Activated gamma-delta T cell (primary cell): ENCODE data around the gene RAD51B.

Source experiments
- DNase-seq: peaks from one replicate; lab custom pipeline; 2025; lab: John Stamatoyannopoulos, UW

The RAD51B gene

DNA sequence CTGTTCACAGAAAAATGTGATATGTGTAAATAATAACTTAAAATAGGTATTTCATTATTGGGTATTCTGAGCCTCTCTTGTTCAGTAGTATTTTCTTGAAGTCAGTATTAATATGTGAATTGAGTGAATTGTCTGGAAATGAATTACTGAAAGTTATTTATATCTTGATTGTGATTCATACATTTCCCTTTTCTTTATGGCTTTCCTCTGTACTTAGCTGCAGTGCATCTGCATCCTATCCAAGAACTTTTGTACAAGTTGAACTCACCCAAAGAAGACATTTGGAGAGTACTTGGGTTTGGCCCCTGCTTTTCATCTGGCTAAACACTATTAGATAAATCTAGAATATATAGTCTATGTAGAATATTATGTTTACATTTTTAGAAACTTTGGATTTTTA, 326.0 kb downstream of the RAD51B start:
- no peak for DNase-seq

DNA sequence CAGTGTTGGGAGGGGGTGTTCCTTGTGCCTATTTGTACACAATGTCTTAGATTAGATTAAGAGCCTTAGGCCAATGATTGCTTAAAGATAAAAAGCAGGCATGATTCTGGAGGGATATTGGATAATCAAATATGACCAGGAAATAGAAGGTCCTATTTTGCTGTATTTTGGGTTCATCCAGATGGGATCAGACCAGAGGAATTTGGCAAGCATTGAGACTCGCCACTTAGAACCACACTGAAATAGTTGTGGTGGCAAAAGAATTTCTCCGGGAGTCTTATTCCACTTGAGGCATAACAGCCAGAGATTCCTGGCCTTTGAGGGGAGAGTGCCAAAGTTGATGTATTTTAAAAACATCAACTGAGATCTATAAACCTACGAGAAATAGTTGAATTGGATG, 327.2 kb downstream of the RAD51B start:
- DNase-seq, result no peak

DNA sequence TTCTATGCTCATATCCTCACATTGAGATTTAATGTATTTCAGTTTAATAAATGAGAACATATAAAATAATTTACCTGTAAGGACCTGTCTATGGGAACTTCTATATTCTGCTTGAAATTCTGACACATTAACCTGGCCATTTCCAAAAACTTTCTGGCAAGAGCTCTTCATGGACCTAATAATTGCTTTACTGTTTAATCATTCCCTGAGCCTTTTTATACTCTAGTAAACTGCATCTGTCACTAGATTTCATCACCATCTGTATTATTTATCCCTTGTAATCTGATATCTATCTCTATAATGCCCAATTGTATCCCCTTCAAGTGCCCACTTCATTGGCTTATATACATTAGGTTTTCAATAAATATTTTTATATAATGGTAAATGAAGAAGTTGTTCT, 327.7 kb downstream of the RAD51B start:
- no peak for DNase-seq

DNA sequence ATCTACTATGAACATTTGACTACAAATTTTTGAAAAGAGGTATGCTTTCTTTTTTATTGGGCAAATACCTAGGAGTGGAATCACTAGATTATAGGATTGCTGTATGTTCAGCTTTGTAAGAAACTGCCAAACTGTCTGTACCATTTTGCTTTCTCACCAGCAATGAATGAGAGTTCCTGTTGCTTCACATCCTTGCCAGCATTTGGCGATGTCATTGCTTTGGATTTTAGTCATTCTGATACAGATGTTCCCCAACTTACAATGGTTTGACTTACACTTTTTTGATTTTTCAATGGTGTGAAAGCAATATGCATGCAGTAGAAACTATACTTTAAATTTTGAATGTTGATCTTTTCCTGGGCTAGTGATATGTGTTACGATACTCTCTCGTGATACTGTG, 328.7 kb downstream of the RAD51B start:
- DNase-seq, result no peak

DNA sequence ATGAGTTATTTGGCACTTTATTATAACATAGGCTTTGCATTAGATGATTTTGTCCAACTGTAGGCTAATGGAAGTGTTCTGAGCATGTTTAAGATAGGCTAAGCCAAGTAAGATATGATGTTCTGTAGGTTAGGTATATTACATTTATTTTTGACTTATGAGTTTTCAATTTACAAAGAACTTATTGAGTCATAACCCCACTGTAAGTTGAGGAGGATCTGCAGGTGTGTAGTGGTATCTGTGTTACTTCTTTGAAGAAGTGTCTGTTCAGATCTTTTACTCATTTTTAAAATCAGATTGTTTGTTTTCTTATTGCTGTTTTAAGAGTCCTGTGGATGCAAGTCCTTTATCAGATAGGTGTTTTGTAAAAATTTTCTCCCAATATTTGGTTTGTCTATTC, 329.2 kb downstream of the RAD51B start:
- DNase-seq, result no peak

DNA sequence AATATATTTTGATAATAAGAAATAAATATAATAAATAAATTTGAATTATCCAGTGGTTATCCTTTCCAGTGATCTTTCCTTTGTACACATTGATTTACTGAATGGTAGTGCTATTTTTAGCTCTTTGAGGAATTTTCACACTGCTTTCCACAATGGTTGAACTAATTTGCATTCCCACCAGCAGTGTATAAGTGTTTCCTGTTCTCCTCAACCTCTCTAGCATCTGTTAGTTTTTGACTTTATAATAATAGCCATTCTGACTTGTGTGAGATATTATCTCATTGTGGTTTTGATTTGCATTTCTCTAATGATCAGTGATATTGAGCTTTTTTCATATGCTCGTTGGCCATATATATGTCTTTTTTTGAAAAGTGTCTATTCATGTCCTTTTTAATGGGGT, 333.7 kb downstream of the RAD51B start:
- DNase-seq, result no peak

DNA sequence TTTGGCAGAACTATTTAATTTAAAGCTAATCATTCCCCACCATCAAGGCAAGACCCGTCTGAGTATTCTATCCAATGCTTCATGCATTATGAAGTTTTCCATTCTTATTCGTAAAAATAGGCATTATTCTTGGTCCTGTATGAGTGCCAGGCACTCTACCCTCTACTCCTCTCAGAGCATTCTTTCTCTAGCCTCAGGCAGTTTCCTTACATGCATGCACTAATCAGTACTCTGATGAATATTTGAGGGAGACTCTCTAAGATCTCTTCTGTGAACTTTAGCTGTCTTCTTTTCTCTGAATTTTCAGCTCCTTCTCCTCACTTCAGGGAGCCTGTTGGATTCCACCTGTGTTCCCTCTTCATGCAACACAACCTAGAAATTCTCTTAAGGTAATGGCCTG, 334.7 kb downstream of the RAD51B start:
- DNase-seq, result no peak

DNA sequence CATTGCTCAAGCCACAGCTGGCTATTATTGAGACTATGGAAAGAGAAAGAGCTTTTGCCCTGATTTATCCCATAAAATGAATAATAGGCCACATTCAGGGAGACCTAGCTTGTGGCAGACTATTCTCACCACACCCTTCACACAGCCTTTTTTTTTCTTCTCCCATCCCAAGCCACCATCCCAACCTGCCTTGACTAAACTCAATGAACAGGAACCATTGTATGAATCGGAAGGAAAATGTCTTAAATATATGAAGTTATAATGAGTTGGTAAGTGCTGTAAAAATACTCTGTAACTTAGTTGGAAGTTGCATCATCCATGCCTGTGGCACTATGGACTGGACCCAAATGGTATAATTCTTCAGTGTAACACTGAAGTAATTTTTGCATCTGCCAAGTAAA, 338.4 kb downstream of the RAD51B start:
- no peak for DNase-seq

DNA sequence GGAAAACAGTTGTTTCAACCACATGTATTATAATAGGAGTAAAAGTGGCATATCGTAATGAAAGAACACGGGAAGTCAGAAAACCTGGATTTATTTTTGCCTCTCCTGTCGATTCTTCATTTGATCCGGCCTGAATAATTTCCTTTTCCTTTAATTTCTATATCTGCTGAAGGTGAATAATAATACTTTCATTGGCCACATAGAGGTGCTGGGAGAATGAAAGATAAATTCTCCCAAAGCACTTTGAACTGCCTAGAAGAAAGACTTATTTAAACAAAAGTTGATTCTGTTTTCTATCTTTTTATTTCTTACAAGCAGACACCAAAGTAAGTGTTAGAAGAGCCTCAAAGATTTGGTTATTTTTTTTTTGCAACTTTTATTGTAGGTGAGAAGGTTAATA, 339.1 kb downstream of the RAD51B start:
- no peak for DNase-seq

DNA sequence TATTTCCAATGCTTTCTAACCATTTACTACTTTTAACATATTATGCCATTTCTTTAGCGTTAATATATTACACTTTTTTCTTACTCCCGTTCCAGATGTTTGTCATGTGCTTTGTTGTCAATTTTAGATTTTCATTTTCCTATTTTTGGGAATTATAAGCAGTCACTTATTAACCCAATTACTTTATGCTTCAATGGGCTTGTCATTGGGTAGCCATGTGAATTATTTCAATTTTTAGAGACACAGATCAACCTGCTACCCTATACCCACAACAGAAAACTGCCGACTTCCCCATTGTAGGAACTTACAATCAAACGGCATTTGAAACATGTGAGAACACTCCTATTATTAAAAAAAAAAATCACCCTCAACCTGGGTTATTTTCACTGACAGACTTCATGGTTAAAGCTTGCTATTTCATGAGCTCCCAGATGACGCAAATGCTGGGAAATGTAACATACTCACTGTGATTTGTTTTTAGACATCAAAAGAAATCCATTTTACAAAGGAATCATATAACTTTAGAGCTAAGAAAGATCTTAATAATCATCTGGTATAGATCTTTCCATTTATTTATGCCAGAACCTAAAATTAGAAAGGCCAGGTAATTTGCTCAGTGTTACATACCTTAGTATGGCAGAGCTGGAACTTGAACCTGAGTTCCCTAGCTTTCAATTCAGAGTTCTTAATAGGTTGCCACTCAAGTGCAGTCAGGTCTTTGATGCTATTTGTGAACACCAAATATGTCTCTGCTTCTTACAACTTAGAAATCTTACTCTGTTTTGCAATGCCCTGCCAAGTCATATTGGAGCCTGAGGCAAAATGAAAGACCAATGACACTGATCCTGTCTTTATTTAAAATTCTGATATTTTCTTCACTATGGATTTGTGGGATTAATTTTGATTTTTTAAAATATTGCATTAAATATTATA, 340.4 kb downstream of the RAD51B start:
- DNase-seq, result no peak

DNA sequence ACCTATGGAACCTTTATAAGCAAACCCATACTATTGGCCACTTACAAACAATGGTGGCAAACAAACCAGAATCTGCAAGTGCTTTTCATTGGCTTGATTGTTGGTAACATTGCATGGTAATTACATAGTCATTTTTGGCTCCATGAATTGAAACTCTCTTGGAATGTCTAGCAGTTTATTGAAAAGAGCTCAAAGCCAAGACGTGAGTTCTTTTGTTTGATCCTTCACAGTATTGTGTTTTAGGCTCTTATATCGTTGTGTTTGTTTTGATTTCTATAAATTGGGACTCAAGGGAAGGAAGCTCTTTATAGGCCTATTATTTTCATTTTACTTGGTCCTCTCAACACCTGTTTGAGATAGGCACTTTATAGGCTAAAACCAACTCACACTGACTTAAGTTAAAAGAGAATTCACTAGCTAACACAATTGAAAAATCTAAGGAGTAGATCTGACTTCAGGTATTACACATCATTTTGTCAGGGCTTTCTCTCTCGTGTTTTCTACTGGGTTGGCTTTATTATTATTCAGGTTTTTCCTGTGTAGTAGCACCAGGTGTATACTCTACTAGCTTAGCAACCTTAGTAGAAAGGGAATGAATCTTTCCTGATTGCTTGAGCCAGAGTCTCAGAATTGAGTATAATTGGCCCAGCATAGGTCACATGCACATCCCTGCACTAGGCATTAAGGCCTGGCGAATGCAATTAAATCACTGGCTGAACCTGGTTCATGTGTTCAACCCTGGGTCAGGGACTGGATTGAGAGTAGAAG, 341.4 kb downstream of the RAD51B start:
- DNase-seq, result no peak

DNA sequence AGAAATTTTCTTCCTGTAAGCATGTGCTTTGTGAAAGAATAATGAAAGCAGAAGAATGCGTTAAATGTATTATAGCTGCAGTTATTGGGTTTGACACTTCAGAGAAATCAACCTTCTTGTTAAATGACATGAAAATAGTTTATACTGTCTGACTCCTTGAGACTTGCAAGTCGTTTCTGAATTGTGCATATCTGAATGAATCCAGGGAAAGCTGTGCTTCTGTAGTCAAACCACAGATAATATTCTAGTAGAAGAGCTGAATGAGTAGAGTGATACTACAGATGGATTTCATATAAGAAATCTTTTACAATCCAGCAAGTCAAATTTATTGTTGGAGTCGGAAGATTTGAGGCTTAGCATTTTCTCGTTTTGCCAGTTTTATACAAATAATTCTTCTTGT, 343.3 kb downstream of the RAD51B start:
- DNase-seq, result no peak

DNA sequence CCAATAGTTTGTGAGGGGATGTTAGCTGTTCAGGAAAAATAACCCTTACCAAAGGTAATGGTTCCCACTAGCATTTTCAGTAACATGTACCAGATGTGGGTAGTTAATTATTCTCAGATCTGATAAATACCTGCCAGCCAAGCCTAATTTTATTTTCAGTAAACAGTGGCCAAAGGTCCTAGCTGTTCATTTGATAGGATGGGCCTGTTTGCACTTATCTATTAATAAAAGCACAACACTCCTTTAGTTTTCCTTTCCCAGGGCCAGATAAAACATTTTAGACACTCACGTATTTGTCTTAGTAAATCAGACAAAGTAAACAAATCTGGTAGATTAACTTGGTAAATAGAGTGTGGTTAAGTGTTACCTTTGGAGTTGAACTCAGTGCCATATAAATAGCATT, 345.1 kb downstream of the RAD51B start:
- no peak for DNase-seq

DNA sequence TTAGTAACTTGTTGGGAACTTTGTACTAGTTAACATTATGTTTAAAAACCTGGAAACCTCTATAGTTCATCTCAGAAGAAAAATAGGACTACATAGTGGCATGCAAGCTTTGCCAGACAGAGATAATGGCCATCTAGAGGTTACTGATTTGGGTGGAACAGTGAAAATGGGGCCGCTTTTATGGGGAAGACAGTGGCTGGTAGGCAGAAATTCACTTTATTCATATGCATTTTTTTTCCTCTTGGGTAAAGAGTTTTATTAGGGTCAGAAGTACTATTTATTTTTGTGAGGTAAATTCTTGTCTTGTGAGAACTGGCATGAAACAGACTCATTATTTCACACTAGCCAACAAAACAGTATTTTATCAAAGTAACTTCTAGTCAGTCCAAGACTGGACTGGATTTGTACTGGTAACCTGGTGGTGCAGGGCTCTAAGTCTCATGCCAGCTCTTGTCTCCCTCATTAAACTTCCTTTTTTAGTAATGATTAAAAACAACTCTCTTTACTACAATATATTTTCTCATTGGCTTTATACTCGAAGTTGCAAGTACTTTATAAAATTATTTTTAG, 345.8 kb downstream of the RAD51B start:
- no peak for DNase-seq

DNA sequence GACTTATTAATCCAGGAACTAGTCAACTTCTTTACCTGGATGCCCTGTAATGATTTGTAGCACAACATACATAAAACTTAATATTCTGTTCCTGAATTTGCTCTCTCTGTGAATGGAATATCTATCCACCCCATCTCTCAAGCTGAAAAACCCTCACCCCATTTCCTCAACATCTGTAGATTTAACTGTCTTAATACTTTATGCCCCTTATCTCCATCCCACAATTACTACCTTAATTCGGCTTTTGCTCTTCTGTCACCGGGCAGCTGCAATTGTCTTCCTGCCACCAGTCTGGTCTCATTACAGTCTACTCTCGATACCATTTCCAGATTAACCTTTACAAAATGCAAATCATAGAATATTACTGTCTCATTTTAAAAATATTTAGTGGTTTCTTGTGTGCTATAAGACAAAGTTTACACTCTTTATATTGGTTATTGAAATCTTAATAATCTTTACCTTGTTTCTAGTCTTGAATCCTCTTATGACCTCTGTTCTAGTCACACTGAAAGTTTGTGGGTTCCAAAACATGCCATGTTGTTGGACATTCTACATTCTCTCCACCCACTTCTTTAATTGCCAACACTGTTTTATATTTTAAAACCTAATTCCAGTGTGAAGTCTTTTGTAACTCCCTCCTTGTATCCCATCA, 347.3 kb downstream of the RAD51B start:
- no peak for DNase-seq

DNA sequence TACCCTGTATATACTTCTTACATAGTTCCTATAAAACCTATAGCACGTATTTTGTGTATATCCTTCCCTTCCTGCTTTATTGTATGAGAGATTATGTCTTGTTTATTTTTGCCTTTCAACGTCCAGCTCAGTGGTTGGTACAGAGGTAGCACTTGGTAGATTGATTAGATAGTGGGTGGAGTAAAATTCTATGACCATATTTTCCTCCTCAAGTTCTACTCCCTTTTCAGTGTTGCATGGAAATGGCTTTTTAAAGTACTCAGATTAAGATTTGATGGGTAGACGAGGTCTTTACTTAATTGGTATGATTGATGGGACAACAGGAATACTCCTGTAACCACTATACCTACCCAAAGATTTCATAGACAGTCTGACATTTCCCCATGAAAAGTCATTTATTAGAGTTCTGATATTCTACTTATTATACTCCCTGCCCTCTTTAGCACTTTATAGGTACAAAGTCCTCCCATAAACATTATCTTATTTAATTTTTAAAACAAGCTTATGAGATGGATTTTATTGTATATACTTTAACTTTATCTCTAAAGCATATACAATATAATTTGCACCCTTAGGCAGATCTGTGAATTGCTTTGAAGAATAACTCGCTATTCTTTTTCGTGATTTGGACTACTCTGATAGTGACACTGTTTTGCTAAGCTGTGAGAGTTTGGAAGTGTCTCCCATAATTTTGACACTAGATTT, 348.0 kb downstream of the RAD51B start:
- DNase-seq, result no peak

DNA sequence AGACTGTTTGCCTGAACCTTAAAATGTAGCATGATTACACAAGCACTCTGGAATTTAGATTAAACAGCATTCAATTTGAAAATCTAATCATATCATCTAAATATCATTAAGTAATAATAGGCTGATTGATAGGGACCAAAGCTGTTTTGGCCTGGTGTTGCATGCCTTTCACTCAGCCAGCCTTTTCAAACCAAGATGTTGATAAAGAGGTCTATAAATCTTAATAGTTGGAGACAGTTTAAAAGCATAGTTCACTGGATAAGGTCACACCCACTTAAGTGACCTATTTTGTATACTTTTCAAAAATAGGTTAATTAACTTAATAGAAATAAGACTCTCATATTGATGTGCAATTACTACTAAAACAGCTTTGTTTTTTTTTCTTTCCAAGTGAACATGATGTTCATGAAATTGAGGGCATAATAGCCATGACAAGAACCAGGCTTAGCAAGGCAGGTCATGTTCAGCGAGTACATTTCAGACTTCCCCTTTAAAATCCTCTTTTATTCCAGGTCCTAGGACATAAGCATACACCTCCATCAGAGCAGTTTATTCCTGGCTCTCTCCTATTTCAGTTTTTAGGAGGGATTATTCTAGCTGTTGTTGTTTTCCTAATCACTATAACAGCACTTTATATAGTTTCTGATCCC, 349.0 kb downstream of the RAD51B start:
- no peak for DNase-seq

DNA sequence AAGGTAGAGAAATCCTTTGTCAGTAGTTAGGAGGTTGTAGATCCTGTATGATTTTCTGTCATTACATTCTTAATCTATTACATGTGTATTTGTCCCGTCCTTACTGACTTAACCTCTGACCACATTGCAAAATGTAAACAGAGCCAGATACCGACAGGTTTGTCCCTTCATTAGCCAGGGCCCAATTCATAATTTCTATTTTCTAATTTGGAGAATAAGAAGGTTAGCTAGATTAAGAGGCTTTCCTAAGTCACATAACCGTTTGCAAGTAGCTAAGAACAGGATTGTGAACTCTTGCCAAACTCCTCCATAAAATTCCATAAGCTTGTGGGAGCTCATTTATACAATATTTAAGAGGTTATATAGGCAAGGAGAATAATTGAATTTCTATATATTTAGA, 352.6 kb downstream of the RAD51B start:
- DNase-seq, result no peak

DNA sequence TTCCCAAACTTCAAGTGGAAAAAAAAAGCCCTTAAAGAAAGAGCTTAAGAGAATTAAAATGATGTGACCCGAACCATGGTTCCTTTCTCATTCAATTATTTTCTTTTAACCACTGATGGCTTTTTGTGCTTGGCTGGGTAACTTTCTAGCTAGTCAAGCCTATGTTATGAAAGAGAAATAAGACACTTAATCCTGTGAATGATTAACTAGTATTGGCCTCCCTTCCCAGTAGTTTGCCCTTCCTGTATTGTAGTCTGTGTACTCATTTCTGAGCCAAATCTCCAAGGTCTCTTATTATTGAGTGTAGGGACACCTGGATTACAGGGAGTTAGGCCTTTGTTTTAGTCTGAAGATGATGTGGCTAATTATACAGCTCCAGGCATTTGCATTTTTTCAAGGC, 353.0 kb downstream of the RAD51B start:
- DNase-seq, result no peak

DNA sequence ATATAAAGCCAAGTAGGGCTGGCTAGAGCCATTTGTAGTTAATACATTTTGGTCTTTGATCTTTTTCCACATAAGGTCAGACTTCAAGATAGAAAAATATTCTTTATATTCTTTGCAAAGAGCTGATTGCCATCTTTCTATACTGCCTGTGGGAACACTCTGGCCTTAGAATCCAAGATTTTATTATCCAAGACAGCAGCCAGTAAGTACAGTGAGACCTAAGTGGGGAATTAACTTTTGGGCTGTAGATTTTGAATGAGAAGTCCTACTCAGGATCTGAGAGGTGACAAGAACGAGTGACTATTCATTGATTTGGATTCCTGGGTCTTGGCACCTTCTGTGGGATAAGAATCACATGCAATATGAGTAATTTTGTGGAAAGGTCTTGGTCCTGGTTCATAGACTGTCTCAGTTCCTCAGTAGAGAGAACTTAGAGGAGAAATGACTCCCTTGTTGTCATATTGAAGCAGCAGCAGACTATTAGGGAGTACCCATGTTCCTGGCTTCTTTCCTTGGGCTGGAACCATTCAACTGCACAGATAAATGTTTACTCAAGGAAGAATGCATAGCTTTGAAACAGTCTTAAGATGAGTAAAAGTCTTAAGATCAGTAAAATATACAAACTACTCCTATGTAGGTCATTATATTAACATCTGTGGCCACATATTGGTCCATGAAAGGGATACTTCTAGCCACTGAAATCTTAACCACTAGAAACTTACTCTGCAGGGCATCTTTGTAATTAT, 353.8 kb downstream of the RAD51B start:
- no peak for DNase-seq

DNA sequence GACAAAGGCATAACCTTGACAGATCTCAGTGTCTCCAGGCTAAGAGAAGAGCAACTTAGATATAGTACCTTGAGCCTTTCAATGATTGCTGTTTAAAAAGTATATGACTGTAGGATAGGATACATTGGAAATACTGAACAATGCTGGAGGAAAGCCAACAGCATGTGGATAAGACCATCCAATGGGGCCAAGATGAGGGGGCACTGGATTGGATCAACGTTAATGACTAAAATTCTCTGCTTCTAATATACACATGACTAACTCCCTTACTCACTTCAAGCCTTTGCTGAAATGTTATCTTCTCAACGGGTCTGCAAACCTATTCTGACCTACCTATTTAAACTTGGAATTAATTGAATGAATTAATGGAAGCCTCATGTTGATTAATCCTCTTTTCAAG, 354.9 kb downstream of the RAD51B start:
- no peak for DNase-seq
